ENCODE results near the gene TRIM25. TPM values are rescaled to one million over a fixed set of nuclear protein-coding genes. Genes with fewer than 3 reads are reported as not detected.

The TRIM25 gene
- total RNA-seq, 1 experiment from 2014 or later = 32.5 TPM

DNA sequence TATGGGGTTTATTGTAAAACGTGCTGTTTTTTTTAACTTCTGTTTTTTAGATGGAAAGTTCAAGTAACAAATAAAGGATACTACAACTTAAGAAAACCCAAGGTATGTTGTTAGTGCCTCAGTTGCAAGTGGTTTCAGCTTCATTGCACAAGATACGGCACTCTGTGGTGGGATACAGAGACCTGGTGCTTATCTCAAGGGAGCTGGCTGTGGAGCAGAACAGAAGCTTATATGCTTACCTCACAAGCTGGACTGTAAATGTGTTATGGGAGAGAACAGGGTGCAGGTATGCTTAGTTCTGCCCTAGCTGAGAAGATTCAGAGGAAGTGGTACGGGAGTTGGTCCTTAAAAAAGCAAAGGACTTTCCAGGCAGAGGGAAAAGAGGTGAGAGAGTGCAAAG lies 64.7 kb downstream of the TRIM25 start:
- H3K4me1 Mint-ChIP-seq = no peaks in the 10 kb centered on the region
- no peak overlapping the region for H3K4me3 Mint-ChIP-seq
- Histone ChIP-seq H4K91ac (ENCODE audit: insufficient read length, low read depth, low read length) (no peak overlapping the region), H3K56ac (ENCODE audit: insufficient read length, low read depth, low read length) (no peak overlapping the region), H3K27me3 (ENCODE audit: insufficient read depth, low read length) (no peaks in the 10 kb centered on the region), H3K79me2 (ENCODE audit: insufficient read depth, low read length) (no peaks in the 10 kb centered on the region), H3K14ac (ENCODE audit: insufficient read depth, low read length) (no peak overlapping the region), H3K9me3 (ENCODE audit: control insufficient read depth, low read depth, low read length) (no peaks in the 10 kb centered on the region), H4K8ac (replicated peaks; ENCODE audit: insufficient read length, low read depth, low read length) (no peak overlapping the region), H3K23me2 (ENCODE audit: insufficient read length, low read depth, low read length, poor library complexity, severe bottlenecking) (no peaks in the 10 kb centered on the region), H2BK20ac (ENCODE audit: low read depth, low read length, poor library complexity, severe bottlenecking) (no peak overlapping the region), H3K18ac (ENCODE audit: insufficient read length, low read depth, low read length) (no peak overlapping the region), H2BK15ac (ENCODE audit: low read depth, low read length) (no peak overlapping the region), H2AFZ (ENCODE audit: low read length) (no peak overlapping the region), H4K5ac (ENCODE audit: insufficient read length, low read depth, low read length) (no peak overlapping the region), H3K4ac (ENCODE audit: low read depth, low read length) (no peak overlapping the region), H2AK5ac (ENCODE audit: insufficient read length, low read length) (no peak overlapping the region), H3K79me1 (ENCODE audit: insufficient read depth, low read depth, low read length, poor library complexity, severe bottlenecking) (no peaks in the 10 kb centered on the region), H3T11ph (ENCODE audit: low read length) (no peak overlapping the region), H2BK12ac (ENCODE audit: insufficient read length, low read depth, low read length) (no peak overlapping the region), H3K4me2 (ENCODE audit: insufficient read depth, insufficient read length, low read length) (no peak overlapping the region), H2BK120ac (ENCODE audit: low read depth, low read length, poor library complexity, severe bottlenecking) (no peak overlapping the region), H4K20me1 (ENCODE audit: control insufficient read depth, insufficient read depth, insufficient read length) (no peaks in the 10 kb centered on the region), H3K23ac (ENCODE audit: insufficient read length, low read depth, low read length) (no peak overlapping the region), H3K9ac (ENCODE audit: extremely low read depth, insufficient read length, low read length) (no peak overlapping the region), H2BK5ac (ENCODE audit: insufficient read length, low read length) (no peak overlapping the region), H3K27ac (ENCODE audit: insufficient read length, low read depth, low read length) (no peak overlapping the region), H3K4me1 (ENCODE audit: insufficient read depth, low read length) (no peaks in the 10 kb centered on the region)
- TF ChIP-seq, protein P1, sequence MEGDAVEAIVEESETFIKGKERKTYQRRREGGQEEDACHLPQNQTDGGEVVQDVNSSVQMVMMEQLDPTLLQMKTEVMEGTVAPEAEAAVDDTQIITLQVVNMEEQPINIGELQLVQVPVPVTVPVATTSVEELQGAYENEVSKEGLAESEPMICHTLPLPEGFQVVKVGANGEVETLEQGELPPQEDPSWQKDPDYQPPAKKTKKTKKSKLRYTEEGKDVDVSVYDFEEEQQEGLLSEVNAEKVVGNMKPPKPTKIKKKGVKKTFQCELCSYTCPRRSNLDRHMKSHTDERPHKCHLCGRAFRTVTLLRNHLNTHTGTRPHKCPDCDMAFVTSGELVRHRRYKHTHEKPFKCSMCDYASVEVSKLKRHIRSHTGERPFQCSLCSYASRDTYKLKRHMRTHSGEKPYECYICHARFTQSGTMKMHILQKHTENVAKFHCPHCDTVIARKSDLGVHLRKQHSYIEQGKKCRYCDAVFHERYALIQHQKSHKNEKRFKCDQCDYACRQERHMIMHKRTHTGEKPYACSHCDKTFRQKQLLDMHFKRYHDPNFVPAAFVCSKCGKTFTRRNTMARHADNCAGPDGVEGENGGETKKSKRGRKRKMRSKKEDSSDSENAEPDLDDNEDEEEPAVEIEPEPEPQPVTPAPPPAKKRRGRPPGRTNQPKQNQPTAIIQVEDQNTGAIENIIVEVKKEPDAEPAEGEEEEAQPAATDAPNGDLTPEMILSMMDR (conservative IDR thresholded peaks at IDR 0.05) = no peak
- H3K27ac Mint-ChIP-seq = no peak overlapping the region
- DNase-seq = no peak
- WGBS (ENCODE audit: extremely low coverage, insufficient read length, low lambda C conversion rate) = no CpG with 5 or more reads among the region's 3 CpGs
- H3K9me3 Mint-ChIP-seq = no peaks in the 10 kb centered on the region
- no peaks in the 10 kb centered on the region for H3K27me3 Mint-ChIP-seq (ENCODE audit: low read depth)
- H3K36me3 Mint-ChIP-seq (ENCODE audit: insufficient read depth in 1 of 3, low read depth in 3 of 3) = peaks cover 4 to 7% (median 4%) of the 10 kb centered on the region in 3 experiments; a peak in 4 of 7 replicates

Data from H9 (cell line).